ENCODE data around the gene SPRYD3.
A peak's percentile ranks its signal among the peaks of the same experiment; 100 is the strongest.
"Not testable (repeated sequence)": the region's sequence is repeated elsewhere in the genome, so short reads cannot be mapped to it uniquely, and the experiment has no call there.

The SPRYD3 gene, protein sequence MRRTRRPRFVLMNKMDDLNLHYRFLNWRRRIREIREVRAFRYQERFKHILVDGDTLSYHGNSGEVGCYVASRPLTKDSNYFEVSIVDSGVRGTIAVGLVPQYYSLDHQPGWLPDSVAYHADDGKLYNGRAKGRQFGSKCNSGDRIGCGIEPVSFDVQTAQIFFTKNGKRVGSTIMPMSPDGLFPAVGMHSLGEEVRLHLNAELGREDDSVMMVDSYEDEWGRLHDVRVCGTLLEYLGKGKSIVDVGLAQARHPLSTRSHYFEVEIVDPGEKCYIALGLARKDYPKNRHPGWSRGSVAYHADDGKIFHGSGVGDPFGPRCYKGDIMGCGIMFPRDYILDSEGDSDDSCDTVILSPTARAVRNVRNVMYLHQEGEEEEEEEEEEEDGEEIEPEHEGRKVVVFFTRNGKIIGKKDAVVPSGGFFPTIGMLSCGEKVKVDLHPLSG

DNA sequence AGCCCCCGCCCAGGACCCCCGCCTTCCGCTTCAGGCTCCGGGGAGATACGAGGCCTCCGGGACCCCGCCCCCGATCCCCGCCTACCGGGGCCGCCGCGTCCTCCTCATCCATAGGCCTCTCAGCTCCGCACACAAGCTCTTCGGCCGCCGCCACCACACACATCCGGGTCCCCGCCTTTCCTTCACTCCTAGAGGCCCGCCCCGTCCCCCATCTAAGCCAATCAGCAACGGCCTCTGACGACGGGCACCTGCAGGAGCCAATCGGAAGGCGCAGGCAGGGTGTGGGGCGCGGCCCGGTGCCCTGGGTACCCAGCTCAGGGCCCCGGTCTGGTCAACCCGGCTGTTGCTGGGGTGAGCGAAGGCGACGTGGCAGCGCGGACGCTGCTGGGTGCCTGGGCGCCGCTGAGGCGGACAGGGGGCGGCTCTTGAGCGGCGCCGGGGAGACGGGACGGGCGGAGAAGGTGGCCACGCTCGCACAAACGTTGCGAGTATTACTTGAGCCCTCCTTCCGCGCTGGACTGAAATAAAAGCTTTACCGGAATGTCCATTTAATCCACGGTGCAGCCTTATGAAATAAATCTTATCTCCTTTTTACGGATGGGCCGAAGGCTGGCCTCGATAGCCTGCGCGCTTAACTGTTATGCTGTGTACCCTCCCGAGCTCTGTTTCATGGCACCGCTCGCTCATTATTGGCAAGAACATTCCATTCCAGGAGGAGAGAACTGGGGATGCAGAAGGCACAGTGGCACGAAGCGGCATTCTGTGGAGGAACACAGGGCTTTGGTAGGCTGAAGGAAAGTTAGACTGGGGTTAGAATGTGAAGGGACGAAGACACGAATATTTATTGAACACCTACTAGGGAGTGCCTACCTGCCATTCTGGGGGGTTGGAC lies at the start of gene SPRYD3:
TSS of gene SPRYD3 (minus strand) at position 165 of the 892 bp plus-strand sequence. CDS start at position 108, 57 bp downstream.
- DNase-seq (ENCODE audit: low spot score) = peak; percentile 97

DNA sequence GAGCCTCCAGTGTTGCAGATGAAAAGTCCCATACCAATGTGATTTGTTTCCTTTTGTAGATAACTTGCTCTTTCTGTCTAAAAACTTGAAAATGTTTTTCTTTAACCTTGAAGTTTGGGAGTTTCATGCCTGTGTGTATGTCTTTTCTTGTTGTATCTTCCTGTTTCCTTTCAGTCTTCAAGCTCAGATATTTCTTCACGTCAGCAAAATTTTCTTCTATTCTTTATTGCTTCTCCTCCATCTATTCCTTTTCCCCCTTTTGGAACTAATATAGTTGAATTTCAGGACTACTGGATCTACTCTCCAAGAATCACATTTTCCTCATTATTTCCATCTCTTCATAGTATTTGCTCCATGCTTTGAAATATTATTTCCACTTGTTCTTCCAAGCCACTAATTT lies 48.0 kb upstream of the SPRYD3 start:
- no peak for DNase-seq (ENCODE audit: low spot score)

DNA sequence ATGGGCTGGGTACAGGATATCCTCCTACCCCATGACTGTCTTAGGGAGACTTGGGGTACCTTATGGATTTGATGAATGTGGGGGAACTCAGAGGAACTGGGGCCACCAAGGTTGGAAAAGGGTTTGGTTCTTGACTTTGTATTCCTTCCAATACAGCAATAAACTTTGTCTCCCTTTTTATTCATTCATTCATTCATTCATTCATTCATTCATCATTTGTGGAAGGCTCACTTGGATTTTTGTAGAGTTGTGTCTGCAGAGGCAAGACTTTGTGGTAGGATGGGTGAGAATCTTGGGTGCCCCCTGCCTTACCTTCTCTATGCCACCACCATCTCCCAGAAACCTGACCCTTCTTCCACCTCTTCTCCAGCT lies 45.1 kb upstream of the SPRYD3 start:
- DNase-seq (ENCODE audit: low spot score) = no peak

DNA sequence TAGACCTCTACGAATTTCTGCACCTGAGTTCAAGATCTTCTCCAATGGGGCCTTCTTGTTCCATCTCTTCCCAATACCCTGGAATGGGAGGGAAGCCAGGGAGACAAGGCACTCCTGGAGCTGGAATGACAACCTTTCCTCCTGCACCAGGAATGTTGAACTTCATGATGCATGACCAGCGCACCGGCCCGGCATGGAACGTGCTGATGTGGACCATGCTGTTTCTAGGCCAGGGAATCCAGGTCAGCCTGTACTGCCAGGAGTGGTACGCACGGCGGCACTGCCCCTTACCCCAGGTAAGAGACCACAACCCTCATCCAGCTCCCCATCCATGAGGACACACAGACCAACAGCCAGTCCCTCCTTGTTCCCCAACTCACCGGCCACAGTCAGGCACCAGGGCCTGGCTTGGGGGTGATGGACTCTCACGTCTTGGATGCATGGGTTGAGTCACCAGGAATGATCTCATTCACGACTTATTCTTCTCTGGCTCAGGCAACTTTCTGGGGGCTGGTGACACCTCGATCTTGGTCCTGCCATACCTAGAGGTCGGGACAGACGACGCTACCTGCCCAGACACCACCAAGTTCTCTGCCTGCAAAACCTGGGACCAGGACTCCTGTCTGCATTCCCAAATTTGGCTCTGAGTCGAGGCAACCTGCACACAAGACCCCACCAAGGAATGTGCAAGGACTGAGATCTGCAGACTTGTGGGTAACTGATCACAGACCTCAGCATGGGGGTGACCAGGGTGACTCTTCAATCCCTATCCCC lies 44.6 kb upstream of the SPRYD3 start:
- DNase-seq (ENCODE audit: low spot score) = no peak

DNA sequence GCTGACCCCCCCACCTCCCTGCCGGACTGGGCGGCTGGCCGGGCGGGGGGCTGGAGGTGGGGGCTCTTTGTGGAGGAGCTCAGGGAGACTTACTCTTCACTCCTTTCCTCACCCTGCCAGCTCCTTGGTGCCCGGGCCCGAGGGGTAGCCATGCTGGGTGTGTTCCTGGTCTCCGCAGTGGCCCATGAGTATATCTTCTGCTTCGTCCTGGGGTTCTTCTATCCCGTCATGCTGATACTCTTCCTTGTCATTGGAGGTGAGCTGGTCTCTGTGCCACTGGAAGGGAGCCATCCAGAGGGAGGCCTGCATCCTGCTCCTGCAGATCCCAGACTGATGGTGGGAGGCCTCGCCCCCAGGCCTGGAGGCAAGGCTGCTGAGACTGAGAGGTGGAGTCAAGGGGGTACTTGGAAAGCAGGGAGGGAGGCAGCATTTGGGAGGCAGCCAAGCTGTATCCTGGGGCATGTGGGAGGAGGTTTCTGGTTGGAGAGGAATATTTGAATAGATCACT lies 43.8 kb upstream of the SPRYD3 start:
- DNase-seq (ENCODE audit: low spot score) = no peak

GRCh38 chr12:53120685-53121525 lies 41.7 kb upstream of the SPRYD3 start:
- no peak for DNase-seq (ENCODE audit: low spot score)

- DNase-seq (ENCODE audit: low spot score) = no peak
These were observed 39.6 kb upstream of the SPRYD3 start for GRCh38 chr12:53118751-53119300.

DNA sequence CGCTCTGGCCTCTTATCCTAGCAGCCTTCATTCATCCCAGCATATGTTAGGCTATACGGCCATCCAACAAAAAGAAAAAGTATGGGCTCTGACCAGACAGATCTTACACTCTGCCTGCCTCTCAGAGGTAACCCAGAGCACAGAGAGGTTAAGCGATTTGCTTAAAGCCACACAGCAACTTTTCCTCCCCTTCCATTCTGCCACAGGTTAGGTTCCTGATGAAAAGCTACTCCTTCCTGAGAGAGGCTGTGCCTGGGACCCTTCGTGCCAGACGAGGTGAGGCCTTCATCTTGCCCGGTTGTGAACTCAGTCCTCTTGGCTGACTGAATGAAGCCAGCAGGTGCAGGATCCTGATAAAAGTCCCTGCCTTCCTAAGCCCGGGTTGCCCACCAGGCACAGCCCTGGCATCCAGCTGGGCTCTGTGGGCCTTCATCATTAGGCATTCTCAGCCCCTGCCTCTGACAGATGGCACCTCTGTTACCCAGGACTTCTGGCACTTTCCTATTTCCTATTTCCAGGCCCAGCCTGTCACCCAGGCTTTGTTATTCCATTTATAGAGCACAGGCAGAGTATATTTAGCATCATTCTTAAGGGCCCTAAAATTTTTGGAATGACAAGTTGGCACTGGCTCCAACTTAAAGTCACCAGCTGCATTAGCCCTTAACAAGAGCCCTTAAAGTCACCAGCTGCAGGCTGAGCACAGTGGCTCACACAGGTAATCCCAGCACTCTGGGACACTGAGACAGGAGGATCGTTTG lies 36.9 kb upstream of the SPRYD3 start:
- DNase-seq (ENCODE audit: low spot score) = no peak

DNA sequence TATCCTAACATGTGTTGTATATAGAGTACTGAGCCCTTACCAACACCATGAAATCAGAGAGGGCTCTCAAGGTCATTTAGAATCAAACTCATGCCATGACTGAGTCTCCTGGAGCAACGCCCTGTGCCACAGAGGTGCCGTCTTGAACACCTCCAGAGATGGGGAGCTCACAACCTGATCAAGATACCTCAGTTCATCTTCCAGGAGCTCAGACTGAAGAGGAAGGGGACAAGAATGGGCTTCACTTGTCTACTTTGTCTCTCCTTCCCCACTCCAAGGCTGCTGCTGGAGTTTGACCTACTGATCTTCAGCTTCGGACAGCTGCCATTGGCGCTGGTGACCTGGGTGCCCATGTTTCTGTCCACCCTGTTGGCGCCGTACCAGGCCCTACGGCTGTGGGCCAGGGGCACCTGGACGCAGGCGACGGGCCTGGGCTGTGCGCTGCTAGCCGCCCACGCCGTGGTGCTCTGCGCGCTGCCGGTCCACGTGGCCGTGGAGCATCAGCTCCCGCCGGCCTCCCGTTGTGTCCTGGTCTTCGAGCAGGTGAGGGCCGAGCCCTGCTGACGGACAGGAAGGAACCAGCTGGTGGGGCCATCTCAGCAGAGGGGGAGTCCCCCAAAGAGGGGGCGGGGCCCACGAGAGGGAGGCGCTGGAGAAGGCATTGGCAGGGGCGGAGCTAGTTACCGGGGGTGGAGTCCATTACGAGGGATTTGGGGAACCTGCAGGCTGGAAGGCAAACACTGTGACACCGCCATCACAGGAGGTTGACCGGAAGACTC lies 36.1 kb upstream of the SPRYD3 start:
- no peak for DNase-seq (ENCODE audit: low spot score)

DNA sequence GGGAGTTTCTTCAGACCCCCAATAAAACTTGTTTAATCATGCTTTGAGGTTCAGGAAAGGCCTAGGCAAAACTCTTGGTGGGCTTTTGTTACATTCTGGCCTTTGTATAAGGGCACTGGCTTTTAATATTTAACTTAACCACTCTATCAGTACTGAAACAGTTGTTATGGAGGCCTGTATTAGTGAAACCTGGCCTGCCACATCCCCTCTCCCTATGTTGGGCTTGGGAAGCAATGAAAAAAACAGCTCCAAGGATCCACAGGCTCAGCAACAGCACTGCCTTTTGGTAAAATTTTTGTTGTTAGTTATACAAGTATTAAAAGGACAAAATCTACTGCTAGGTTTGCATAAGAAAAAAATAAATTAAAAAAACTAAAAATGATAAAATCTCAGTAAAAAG lies 34.8 kb upstream of the SPRYD3 start:
- DNase-seq (ENCODE audit: low spot score) = no peak

DNA sequence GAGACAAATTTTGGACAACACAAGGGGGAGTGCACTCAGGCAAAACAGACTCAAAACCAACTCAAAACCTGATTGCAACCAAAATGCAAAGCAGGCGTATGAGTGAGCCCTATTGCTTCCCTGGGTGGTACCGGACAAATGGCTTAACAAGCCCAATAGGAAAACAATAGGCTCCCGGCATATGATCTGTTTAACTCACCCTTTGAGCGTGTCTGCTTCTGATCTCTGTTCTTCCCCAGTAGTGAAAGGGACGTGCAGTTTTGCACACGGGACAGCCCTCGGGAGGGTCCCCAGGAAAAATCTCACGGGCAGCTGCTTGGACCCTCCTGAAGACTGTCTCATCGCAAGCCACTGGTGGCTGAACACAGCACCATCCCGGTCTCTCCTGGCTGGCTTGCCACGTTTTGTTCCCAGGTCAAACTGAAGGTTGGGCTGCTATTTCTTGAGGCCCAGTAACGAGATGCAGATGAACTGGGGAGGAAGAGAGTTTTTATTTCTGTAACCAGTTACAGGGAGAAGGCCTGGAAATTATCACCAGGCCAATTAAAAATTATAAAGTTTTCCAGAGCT lies 34.0 kb upstream of the SPRYD3 start:
- no peak for DNase-seq (ENCODE audit: low spot score)

DNA sequence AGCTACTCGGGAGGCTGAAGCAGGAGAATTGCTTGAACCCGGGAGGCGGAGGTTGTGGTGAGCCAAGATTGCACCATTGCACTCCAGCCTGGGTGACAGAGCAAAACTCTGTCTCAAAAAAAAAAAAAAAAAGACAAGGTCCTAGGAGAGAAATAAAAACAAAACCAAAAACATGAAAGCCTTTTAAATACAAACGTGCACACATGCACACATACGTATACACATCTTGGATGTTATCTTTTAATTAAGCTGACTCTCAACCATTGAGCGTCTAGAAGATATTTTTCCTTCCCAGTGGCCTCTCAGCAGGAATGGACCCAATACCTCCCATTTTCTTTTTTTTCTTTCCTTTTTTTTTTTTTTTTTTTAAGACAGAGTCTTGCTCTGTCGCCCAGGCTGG lies 33.2 kb upstream of the SPRYD3 start:
- not testable (repeated sequence) for DNase-seq (ENCODE audit: low spot score)

GRCh38 chr12:53107122-53107521 lies 27.9 kb upstream of the SPRYD3 start:
- DNase-seq (ENCODE audit: low spot score) = no peak

DNA sequence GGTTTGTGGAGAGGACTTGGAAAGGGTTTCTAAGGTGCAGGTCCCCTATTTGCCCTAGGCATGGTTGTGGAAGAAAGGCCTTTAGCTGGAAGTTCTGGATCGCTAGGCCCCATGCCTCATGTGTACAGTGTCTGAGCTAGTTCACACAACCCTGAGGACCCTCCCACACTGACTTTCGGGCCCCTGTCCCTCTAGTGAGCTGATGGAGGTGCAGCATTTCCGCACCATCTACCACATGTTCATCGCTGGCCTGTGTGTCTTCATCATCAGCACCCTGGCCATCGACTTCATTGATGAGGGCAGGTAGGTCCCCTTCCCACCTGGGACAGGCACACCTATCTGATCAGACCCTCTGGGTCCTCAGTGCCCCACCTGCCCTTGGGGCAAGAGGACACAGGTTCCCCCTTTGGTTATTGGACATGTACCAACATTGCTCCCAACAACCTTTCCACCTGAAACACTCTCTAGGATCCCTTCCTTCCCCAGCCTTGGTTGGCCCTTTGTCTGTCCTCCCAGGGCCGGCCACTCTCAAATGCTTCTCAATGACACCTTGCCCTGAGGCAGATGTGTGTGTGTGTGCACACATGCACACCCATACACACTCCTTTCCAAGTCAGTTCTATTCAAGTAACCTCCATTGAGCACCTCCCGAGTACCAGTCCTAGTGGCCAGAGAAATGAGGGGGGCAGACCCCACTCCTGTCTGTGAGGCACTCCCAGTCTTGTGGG lies 26.7 kb upstream of the SPRYD3 start:
- DNase-seq (ENCODE audit: low spot score) = no peak

DNA sequence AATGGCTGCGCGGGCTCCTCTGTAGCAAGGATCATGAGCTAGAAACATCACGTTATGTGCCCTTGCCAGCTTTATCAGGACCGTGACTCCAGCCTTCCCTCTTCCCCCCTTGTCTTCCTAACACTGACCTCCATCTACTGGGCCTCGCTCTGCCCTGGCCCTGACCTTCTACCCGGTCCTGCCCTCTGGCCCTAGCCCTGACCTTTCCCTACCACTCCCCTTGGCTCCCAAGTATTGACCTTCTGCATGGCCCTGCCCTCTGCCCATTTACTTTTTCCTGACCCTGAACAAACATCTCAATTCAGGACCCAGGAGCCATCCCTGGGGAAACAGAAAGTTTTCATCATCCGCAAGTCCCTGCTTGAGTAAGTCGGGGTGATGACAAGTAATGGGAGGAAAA lies 26.1 kb upstream of the SPRYD3 start:
- no peak for DNase-seq (ENCODE audit: low spot score)

DNA sequence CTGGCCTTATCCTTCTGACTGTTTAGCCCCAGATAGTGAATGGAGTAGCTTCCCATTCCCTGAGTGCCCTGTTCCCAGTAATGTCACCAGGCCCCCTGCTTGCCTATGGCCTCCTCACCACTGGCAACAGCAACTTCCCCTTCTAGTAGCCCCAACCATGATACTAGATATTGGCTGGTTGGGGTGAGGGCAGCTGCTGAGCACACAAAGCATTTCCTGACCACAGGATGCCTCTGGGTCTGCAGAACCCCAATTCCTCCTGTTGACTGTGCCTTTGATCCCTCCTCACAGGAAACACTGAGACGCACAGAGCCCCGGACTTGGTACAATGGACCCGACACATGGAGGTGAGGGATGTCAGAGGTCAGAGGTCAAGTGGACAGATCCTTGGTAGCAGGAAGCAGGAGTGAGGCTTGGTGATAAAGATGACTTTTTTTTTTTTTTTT lies 24.7 kb upstream of the SPRYD3 start:
- DNase-seq (ENCODE audit: low spot score) = no peak

DNA sequence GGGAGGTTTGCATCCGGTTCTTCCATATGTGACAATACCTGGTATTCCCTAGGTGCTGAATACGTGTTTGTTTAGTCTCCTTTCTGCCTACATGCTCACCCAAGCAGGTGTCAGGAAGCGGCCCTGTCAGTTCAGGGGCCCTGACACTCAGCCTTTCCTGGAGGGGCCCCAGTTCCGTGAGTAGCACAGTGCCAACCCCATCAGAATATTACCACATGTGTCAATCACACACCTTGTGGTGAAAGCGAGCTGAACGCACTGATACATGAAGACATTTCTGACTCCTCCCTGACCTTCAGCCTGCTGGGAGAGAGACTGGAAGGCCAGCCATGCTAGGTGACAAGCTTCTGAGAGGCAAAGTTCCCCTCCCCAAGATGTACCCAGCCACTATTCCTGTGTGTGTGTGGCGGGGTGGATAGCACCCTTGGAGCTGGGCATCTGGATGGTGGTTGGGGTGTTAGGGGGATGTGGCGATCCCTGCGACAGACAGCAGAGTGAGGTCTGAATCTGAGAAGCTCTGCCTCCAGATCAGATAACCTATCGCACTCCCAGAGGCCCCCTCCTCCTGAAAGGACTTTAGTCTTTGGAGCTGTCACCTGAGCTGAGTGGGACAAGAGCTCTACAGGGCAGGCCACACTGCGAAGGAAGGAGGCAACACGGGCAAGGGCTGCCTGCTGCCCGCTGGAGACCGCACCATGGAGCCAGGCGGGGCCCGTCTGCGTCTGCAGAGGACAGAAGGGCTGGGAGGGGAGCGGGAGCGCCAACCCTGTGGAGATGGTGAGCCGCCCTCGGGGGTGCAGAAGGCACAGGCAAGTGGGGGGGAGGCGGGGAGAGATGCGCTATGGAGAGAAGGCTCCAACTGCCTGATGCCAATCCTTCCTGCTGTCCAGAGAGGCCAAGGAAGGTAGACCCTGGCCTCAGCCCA lies 24.0 kb upstream of the SPRYD3 start, which contains the start of gene SOAT2:
TSS of gene SOAT2 (plus strand) at position 604 of the 925 bp plus-strand sequence. CDS start at position 696, 92 bp downstream.
- peak; percentile 44 for DNase-seq (ENCODE audit: low spot score)
